ENCODE results near the gene POU5F1. TPM values are rescaled to one million over a fixed set of nuclear protein-coding genes. Genes with fewer than 3 reads are reported as not detected.

Gene POU5F1
- total RNA-seq, 1 experiment from 2014 or later = 1.1 TPM

- no peak overlapping the region for H3K27ac ChIP-seq (ENCODE audit: low read length)
- intact Hi-C loops (cut with micrococcal nuclease; ENCODE audit: unreplicated experiment) (no loop called here), in situ Hi-C loops (cut with HindIII; ENCODE audit: low pct_unique_long_range_greater_than_20kb, low sequenced_read_pairs) (no loop called here)
- BruUV-seq (replicated peaks) = no TSS peak
- ChIA-PET CTCF (no interaction called here), POLR2A (no interaction called here)
- TF ChIP-seq POLR2AphosphoS5 (IDR thresholded peaks at IDR 0.05; ENCODE audit: low read depth, low read length) (no peak), TCF7L2 (IDR thresholded peaks at IDR 0.05; ENCODE audit: low read depth, low read length) (no peak), REST (IDR thresholded peaks at IDR 0.05; ENCODE audit: insufficient read depth in 1 of 2, low read depth in 2 of 2, low read length in 1 of 2) (no peak), SIN3A (IDR thresholded peaks at IDR 0.05; ENCODE audit: borderline replicate concordance, insufficient read depth, low read depth, low read length) (no peak), CTCF (IDR thresholded peaks at IDR 0.05) (no peak)
- ATAC-seq (no peak), DNase-seq (ENCODE audit: low read depth, low spot score) (no peak)
- peaks cover 9% of the 10 kb centered on the region for H3K4me1 ChIP-seq (ENCODE audit: control insufficient read depth, insufficient read depth, low read length)
- H3K4me3 ChIP-seq (ENCODE audit: low read depth in 2 of 2, low read length in 2 of 2) = no peak overlapping the region
- H3K9me3 ChIP-seq (ENCODE audit: control insufficient read depth, insufficient read depth, low read depth, low read length) = no peaks in the 10 kb centered on the region
- H3K27me3 ChIP-seq (ENCODE audit: control insufficient read depth, insufficient read depth, low read length) = no peaks in the 10 kb centered on the region
- no peaks in the 10 kb centered on the region; the same call in 1 of the 2 replicates for H3K36me3 ChIP-seq (ENCODE audit: control insufficient read depth, insufficient read depth, low read length)
Measured at GRCh38 chr6:31162463-31163165, 7.9 kb downstream of the POU5F1 start.

- no peak for ATAC-seq
- H3K27ac ChIP-seq (ENCODE audit: low read length) = no peak overlapping the region
- TF ChIP-seq SIN3A (IDR thresholded peaks at IDR 0.05; ENCODE audit: borderline replicate concordance, insufficient read depth, low read depth, low read length) (no peak), REST (IDR thresholded peaks at IDR 0.05; ENCODE audit: insufficient read depth in 1 of 2, low read depth in 2 of 2, low read length in 1 of 2) (no peak), CTCF (IDR thresholded peaks at IDR 0.05) (no peak), POLR2AphosphoS5 (IDR thresholded peaks at IDR 0.05; ENCODE audit: low read depth, low read length) (no peak), TCF7L2 (IDR thresholded peaks at IDR 0.05; ENCODE audit: low read depth, low read length) (no peak)
- no peak overlapping the region for H3K4me3 ChIP-seq (ENCODE audit: low read depth in 2 of 2, low read length in 2 of 2)
- peaks cover 2% of the 10 kb centered on the region; the same call in 1 of the 2 replicates for H3K36me3 ChIP-seq (ENCODE audit: control insufficient read depth, insufficient read depth, low read length)
- in situ Hi-C loops (cut with HindIII; ENCODE audit: low pct_unique_long_range_greater_than_20kb, low sequenced_read_pairs) (no loop called here), intact Hi-C loops (cut with micrococcal nuclease; ENCODE audit: unreplicated experiment) (no loop called here)
- POLR2A ChIA-PET = no interaction called here
- no peak for DNase-seq (ENCODE audit: low read depth, low spot score)
- no peaks in the 10 kb centered on the region for H3K27me3 ChIP-seq (ENCODE audit: control insufficient read depth, insufficient read depth, low read length)
- no TSS peak for BruUV-seq (replicated peaks)
- CTCF ChIA-PET = no interaction called here
- H3K4me1 ChIP-seq (ENCODE audit: control insufficient read depth, insufficient read depth, low read length) = peaks cover 13% of the 10 kb centered on the region
- no peaks in the 10 kb centered on the region for H3K9me3 ChIP-seq (ENCODE audit: control insufficient read depth, insufficient read depth, low read depth, low read length)
Measured at GRCh38 chr6:31161216-31162126, 9.0 kb downstream of the POU5F1 start.

Measured in Panc1 (cell line).